CD14-positive monocyte (primary cell): ENCODE data around the gene CIB4. TPM values are rescaled to one million over a fixed set of nuclear protein-coding genes. Genes with fewer than 3 reads are reported as not detected.

Experiments
- DNase-seq, 3 donors: peaks; one replicate each; pipeline ENCODE4 v3.0.0-alpha.2; 2011 to 2022
- H2AFZ ChIP-seq: 2 replicates; pipeline ENCODE4 v1.6.0; 2012; ENCODE audit warnings: mild to moderate bottlenecking, low read depth, low read length, inconsistent platforms; ENCODE audit not compliant: insufficient read depth, poor library complexity, severe bottlenecking
- H3K27ac ChIP-seq, 2 donors: 1 replicate in 1 of 2; 2 replicates in 1 of 2; pipeline ENCODE4 v1.5.1; 2012 to 2013; ENCODE audit warnings: low read length in 2 of 2, control low read depth in 1 of 2, inconsistent platforms in 1 of 2, low read depth in 1 of 2, mild to moderate bottlenecking in 1 of 2
- H3K27me3 ChIP-seq, 2 donors: one replicate each; pipeline versions ENCODE4 v1.6.0 to v1.6.1; 2011 to 2013; ENCODE audit warnings: low read length in 2 of 2; ENCODE audit not compliant: control insufficient read depth in 2 of 2, insufficient read depth in 2 of 2
- H3K36me3 ChIP-seq, 2 donors: replicated peaks in 1 of 2; 1 replicate in 1 of 2; 2 replicates in 1 of 2; pipeline versions ENCODE4 v1.5.1 to v1.6.1; 2012 to 2013; ENCODE audit warnings: low read length in 2 of 2, control low read depth in 1 of 2, inconsistent platforms in 1 of 2, mild to moderate bottlenecking in 1 of 2; ENCODE audit not compliant: insufficient read depth in 2 of 2, control insufficient read depth in 1 of 2
- H3K4me1 ChIP-seq, 2 donors: 1 replicate in 1 of 2; 2 replicates in 1 of 2; pipeline versions ENCODE4 v1.5.1 to v1.6.1; 2012 to 2013; ENCODE audit warnings: low read length in 2 of 2, control low read depth in 1 of 2, inconsistent platforms in 1 of 2, mild to moderate bottlenecking in 1 of 2, moderate library complexity in 1 of 2; ENCODE audit not compliant: insufficient read depth in 2 of 2, control insufficient read depth in 1 of 2
- H3K4me2 ChIP-seq: replicated peaks from 2 replicates; pipeline ENCODE3; 2012; ENCODE audit warnings: low read length, moderate library complexity, mild to moderate bottlenecking; ENCODE audit not compliant: poor library complexity, severe bottlenecking; ENCODE audit errors: extremely low read depth
- H3K4me3 ChIP-seq, 3 experiments: fragments of 200-600 bp in 1 of 3; sonication (generic) in 1 of 3; replicated peaks in 1 of 3; 1 replicate in 2 of 3; 2 replicates in 1 of 3; pipeline ENCODE4 v1.5.1; 2011 to 2013; ENCODE audit warnings: low read length in 3 of 3, mild to moderate bottlenecking in 3 of 3, control low read depth in 2 of 3, low read depth in 2 of 3, inconsistent platforms in 1 of 3, moderate library complexity in 1 of 3
- H3K79me2 ChIP-seq: 2 replicates; pipeline ENCODE4 v1.6.0; 2012; ENCODE audit warnings: mild to moderate bottlenecking, control low read depth, inconsistent platforms, low read length, moderate library complexity; ENCODE audit not compliant: insufficient read depth
- H3K9ac ChIP-seq: 2 replicates; pipeline ENCODE4 v1.6.0; 2017; ENCODE audit warnings: low read length, mild to moderate bottlenecking; ENCODE audit not compliant: insufficient read depth, poor library complexity, severe bottlenecking
- H3K9me3 ChIP-seq, 2 donors: replicated peaks in 1 of 2; 1 replicate in 1 of 2; 2 replicates in 1 of 2; pipeline versions ENCODE4 v1.5.1 to v1.6.1; 2012 to 2013; ENCODE audit warnings: low read length in 2 of 2, control low read depth in 1 of 2; ENCODE audit not compliant: control insufficient read depth in 1 of 2, insufficient read depth in 1 of 2
- H4K20me1 ChIP-seq: 2 replicates; pipeline ENCODE4 v1.6.0; 2012; ENCODE audit warnings: mild to moderate bottlenecking, low read length, control low read depth, moderate library complexity; ENCODE audit not compliant: insufficient read depth
- H3K27ac Mint-ChIP-seq, 7 donors: one replicate each; pipeline ENCODE4 v1.8.0; 2020; ENCODE audit warnings: mild to moderate bottlenecking in 7 of 7, mixed read lengths in 7 of 7, moderate library complexity in 6 of 7, inconsistent platforms in 2 of 7
- H3K27me3 Mint-ChIP-seq, 3 donors: one replicate each; pipeline ENCODE4 v1.8.0; 2021 to 2022; ENCODE audit warnings: low read depth in 3 of 3, mild to moderate bottlenecking in 3 of 3, mixed read lengths in 3 of 3, moderate library complexity in 3 of 3, inconsistent platforms in 1 of 3
- H3K36me3 Mint-ChIP-seq, 2 donors: one replicate each; pipeline ENCODE4 v1.8.0; 2020; ENCODE audit warnings: mixed read lengths in 2 of 2, inconsistent platforms in 1 of 2, mild to moderate bottlenecking in 1 of 2
- H3K4me1 Mint-ChIP-seq: one replicate; pipeline ENCODE4 v1.8.0; 2020; ENCODE audit warnings: mild to moderate bottlenecking, mixed read lengths
- H3K4me3 Mint-ChIP-seq, 2 donors: one replicate each; pipeline ENCODE4 v1.8.0; 2020; ENCODE audit warnings: mild to moderate bottlenecking in 2 of 2, mixed read lengths in 2 of 2, moderate library complexity in 1 of 2
- H3K9me3 Mint-ChIP-seq, 7 donors: one replicate each; pipeline ENCODE4 v1.8.0; 2020 to 2022; ENCODE audit warnings: mixed read lengths in 7 of 7, mild to moderate bottlenecking in 6 of 7, moderate library complexity in 6 of 7, inconsistent platforms in 2 of 7
- CTCF ChIP-seq: fragments of 200-600 bp; IDR thresholded peaks from one replicate; pipeline ENCODE4 v1.8.0; 2022; ENCODE audit warnings: antibody characterized with exemption, mild to moderate bottlenecking
- WGBS: methylation state at CpG from one replicate; pipeline ENCODE4 v1.1.5; 2013; ENCODE audit warnings: missing lambda C conversion rate; ENCODE audit not compliant: insufficient coverage; 5-methylcytosine and 5-hydroxymethylcytosine counted together
- intact Hi-C, 2 donors: fragments of 100-400 bp; cut with micrococcal nuclease; formaldehyde crosslinking; loops; one replicate each; pipeline versions ENCODE4 v1.15.0 to v1.15.1; 2023
- polyA plus RNA-seq, 3 donors: library from polyadenylated mRNA; depleted of rRNA in 1 of 3; unstranded in 2 of 3; stranded (reverse) in 1 of 3; fragments of 300-500 nt in 2 of 3; fragments of >200 nt in 1 of 3; fragmentation: Illumina TruSeq in 2 of 3; gene quantifications; 1 replicate in 2 of 3; 2 replicates in 1 of 3; pipeline ENCODE4 v1.2.3, GENCODE V29; 2012 to 2021

The CIB4 gene
- polyA plus RNA-seq, 3 donors, result not detected

GRCh38 chr2:26629751-26630150 is 11.4 kb downstream of the CIB4 start:
- WGBS, result 79% methylated on average over 4 of the region's 10 CpGs
- peaks cover 4% of the 10 kb centered on the region in 2 donors for H3K4me1 ChIP-seq
- Mint-ChIP-seq H3K27me3 (peaks cover 0 to 9% (median 3%) of the 10 kb centered on the region in 3 donors), H3K36me3 (no peaks in the 10 kb centered on the region), H3K27ac (no peak overlapping the region), H3K9me3 (peaks cover 0 to 1% (median 0%) of the 10 kb centered on the region in 7 donors), H3K4me3 (no peak overlapping the region), H3K4me1 (peaks cover 4% of the 10 kb centered on the region)
- H4K20me1 ChIP-seq, result no peaks in the 10 kb centered on the region
- H3K27ac ChIP-seq, result no peak overlapping the region
- no peaks in the 10 kb centered on the region for H3K27me3 ChIP-seq
- no peak for TF ChIP-seq CTCF
- H2AFZ ChIP-seq, result no peak overlapping the region
- no peaks in the 10 kb centered on the region for H3K9me3 ChIP-seq
- no peaks in the 10 kb centered on the region for H3K79me2 ChIP-seq
- DNase-seq, result no peak
- H3K36me3 ChIP-seq, result no peaks in the 10 kb centered on the region
- H3K4me2 ChIP-seq, result no peak overlapping the region
- no peak overlapping the region for H3K9ac ChIP-seq
- intact Hi-C loops, result no loop called here
- H3K4me3 ChIP-seq, result no peak overlapping the region

GRCh38 chr2:26629346-26629630 is 11.9 kb downstream of the CIB4 start:
- H2AFZ ChIP-seq, result no peak overlapping the region
- no peak overlapping the region for H3K27ac ChIP-seq
- intact Hi-C loops, result no loop called here
- no peak overlapping the region for H3K9ac ChIP-seq
- H3K27ac Mint-ChIP-seq, result no peak overlapping the region
- H3K4me3 ChIP-seq, result no peak overlapping the region
- H3K4me1 Mint-ChIP-seq, result peaks cover 4% of the 10 kb centered on the region
- no peaks in the 10 kb centered on the region for H3K27me3 ChIP-seq
- peaks cover 4% of the 10 kb centered on the region in 2 donors for H3K4me1 ChIP-seq
- no peak for TF ChIP-seq CTCF
- no peak overlapping the region for H3K4me2 ChIP-seq
- H3K27me3 Mint-ChIP-seq, result peaks cover 0 to 9% (median 3%) of the 10 kb centered on the region in 3 donors
- no peaks in the 10 kb centered on the region for H3K36me3 Mint-ChIP-seq
- no peaks in the 10 kb centered on the region for H3K79me2 ChIP-seq
- 100% methylated on average over 5 of the region's 5 CpGs for WGBS
- H3K9me3 Mint-ChIP-seq, result peaks cover 0 to 1% (median 0%) of the 10 kb centered on the region in 7 donors
- H3K4me3 Mint-ChIP-seq, result no peak overlapping the region
- H3K36me3 ChIP-seq, result no peaks in the 10 kb centered on the region
- DNase-seq, result no peak
- no peaks in the 10 kb centered on the region for H4K20me1 ChIP-seq
- H3K9me3 ChIP-seq, result no peaks in the 10 kb centered on the region
